HCT116 (cell line): ENCODE data around the gene ADGRD1.

Source experiments
- CBX3 ChIP-seq: IDR thresholded peaks from 2 replicates; pipeline ENCODE4 v1.6.1; 2012; ENCODE audit warnings: low read depth
- POLR2A ChIP-seq: IDR thresholded peaks from 2 replicates; pipeline ENCODE4 v1.7.0; 2011; ENCODE audit warnings: borderline replicate concordance; ENCODE audit not compliant: insufficient read depth, insufficient read length; ENCODE audit errors: extremely low read depth
- POLR2AphosphoS5 ChIP-seq: IDR thresholded peaks from 2 replicates; pipeline ENCODE4 v1.6.1; 2011; ENCODE audit warnings: mild to moderate bottlenecking, low read depth, low read length, moderate library complexity
- SRF ChIP-seq: IDR thresholded peaks from 2 replicates; pipeline ENCODE4 v1.6.1; 2012; ENCODE audit warnings: low read depth
- TF ChIP-seq, protein P1 (sequence below), 3 experiments: fragments of 200-600 bp in 1 of 3; sonication (generic) in 1 of 3; IDR thresholded peaks in 2 of 3; conservative IDR thresholded peaks in 1 of 3; 2 replicates each; pipeline ENCODE4 v1.5.1; 2012 to 2017; ENCODE audit warnings: low read depth in 2 of 3, low read length in 2 of 3, antibody characterized with exemption in 1 of 3, borderline replicate concordance in 1 of 3, control low read depth in 1 of 3, mild to moderate bottlenecking in 1 of 3, mixed read lengths in 1 of 3, mixed run types in 1 of 3, moderate library complexity in 1 of 3; ENCODE audit not compliant: insufficient read depth in 1 of 3

DNA sequence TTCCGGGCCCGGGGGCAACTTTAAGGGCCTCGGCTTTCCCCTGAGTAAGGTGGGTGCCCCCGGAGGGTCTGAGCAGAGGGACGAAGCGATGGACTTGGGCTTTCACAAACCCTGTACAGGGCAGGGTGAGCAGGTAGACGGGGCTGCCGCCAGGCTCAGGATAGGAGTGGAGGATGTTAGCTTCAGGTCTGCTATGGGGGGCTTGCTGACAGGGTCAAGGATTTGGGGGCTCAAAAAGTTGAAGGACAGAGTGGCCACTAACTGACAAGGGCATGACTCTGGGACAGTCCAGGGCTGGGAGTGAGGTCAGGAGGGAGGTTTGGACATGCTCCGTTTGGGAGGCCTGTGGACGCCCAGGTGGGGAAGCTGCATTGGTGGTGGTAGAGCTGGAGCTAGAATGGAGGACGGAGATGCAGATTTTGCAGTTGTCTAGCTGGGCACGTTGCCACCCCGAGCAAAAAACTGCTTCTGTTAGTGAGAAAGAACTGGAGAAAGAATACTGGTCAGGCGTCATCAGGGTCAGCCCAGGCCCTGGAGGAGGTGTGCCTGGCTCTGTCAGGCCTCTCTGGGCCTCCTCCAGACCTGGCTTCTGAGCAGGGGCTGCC lies 113.3 kb downstream of the ADGRD1 start:
- TF ChIP-seq POLR2A (no peak), POLR2AphosphoS5 (no peak), SRF (no peak), CBX3 (no peak)
- TF ChIP-seq, protein P1, sequence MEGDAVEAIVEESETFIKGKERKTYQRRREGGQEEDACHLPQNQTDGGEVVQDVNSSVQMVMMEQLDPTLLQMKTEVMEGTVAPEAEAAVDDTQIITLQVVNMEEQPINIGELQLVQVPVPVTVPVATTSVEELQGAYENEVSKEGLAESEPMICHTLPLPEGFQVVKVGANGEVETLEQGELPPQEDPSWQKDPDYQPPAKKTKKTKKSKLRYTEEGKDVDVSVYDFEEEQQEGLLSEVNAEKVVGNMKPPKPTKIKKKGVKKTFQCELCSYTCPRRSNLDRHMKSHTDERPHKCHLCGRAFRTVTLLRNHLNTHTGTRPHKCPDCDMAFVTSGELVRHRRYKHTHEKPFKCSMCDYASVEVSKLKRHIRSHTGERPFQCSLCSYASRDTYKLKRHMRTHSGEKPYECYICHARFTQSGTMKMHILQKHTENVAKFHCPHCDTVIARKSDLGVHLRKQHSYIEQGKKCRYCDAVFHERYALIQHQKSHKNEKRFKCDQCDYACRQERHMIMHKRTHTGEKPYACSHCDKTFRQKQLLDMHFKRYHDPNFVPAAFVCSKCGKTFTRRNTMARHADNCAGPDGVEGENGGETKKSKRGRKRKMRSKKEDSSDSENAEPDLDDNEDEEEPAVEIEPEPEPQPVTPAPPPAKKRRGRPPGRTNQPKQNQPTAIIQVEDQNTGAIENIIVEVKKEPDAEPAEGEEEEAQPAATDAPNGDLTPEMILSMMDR (IDR thresholded peaks at IDR 0.05 in 2 of 3, conservative IDR thresholded peaks at IDR 0.05 in 1 of 3; ENCODE audit: borderline replicate concordance in 1 of 3, insufficient read depth in 1 of 3, low read depth in 2 of 3, low read length in 2 of 3) = no peak
